K562 (cell line): ENCODE results near the gene HAP1. TPM values are rescaled to one million over a fixed set of nuclear protein-coding genes. Genes with fewer than 3 reads are reported as not detected.
A peak's percentile ranks its signal among the peaks of the same experiment; 100 is the strongest.

Experiments
- ATAC-seq: fragments of 200-7000 bp; cut with Tn5 transposase; 3 replicates; pipeline ENCODE4 v1.9.1; 2020; ENCODE audit warnings: moderate library complexity
- BruUV-seq: library from RNA; stranded (reverse); fragments of 400-500 nt; replicated peaks from 2 replicates; lab custom pipeline; 2021; lab: Mats Ljungman, UMichigan
- CTCF ChIA-PET: fragments of 300-600 bp; formaldehyde crosslinking; extraction: SDS; loops from one replicate; lab custom pipeline; 2021; ENCODE audit warnings: low intra/inter-chr PET ratio; lab: Yijun Ruan, JAX
- POLR2A ChIA-PET: fragments of 300-600, 350-650 bp; sonication (Branson Sonifier 250); formaldehyde crosslinking; extraction: SDS; loops from one replicate; lab custom pipeline; 2021; ENCODE audit warnings: antibody characterized with exemption, inconsistent platforms; lab: Yijun Ruan, JAX
- DNase-seq, 4 experiments: peaks; one replicate each; pipeline versions ENCODE4 v3.0.0 to v3.0.0-alpha.2; 2011 to 2018; ENCODE audit warnings: low spot score in 3 of 4, mixed read lengths in 3 of 4; ENCODE audit errors: extremely low read depth in 1 of 4
- FAIRE-seq: peaks from 2 replicates; lab custom pipeline; 2011; peaks lifted over from hg19 to GRCh38; lab: Jason Lieb, UNC
- H2AFZ ChIP-seq: 2 replicates; pipeline ENCODE4 v1.6.0; 2011; ENCODE audit warnings: low read depth, low read length, control low read depth, inconsistent platforms
- H3K27ac ChIP-seq: fragments of 200-600 bp; 3 replicates; pipeline ENCODE4 v1.8.0; 2011; ENCODE audit warnings: low read depth, mild to moderate bottlenecking, control low read depth, inconsistent platforms, low read length, moderate library complexity, mixed read lengths; ENCODE audit errors: extremely low read depth
- H3K27me3 ChIP-seq, 2 experiments: fragments of 300-600 bp in 1 of 2; 2 replicates in 1 of 2; 3 replicates in 1 of 2; pipeline versions ENCODE4 v1.6.0 to v1.8.0; 2011; ENCODE audit warnings: inconsistent platforms in 2 of 2, low read length in 2 of 2, mild to moderate bottlenecking in 1 of 2, mixed read lengths in 1 of 2, moderate library complexity in 1 of 2; ENCODE audit not compliant: control insufficient read depth in 2 of 2, insufficient read depth in 2 of 2
- H3K36me3 ChIP-seq: fragments of 300-600 bp; 3 replicates; pipeline ENCODE4 v1.8.0; 2011; ENCODE audit warnings: mild to moderate bottlenecking, low read length, inconsistent platforms; ENCODE audit not compliant: control insufficient read depth, insufficient read depth
- H3K4me1 ChIP-seq, 2 experiments: fragments of 200-600 bp in 1 of 2; replicated peaks in 1 of 2; 2 replicates in 1 of 2; 3 replicates in 1 of 2; pipeline versions ENCODE4 v1.5.1 to v1.8.0; 2011; ENCODE audit warnings: inconsistent platforms in 2 of 2, low read length in 2 of 2, mild to moderate bottlenecking in 1 of 2, mixed read lengths in 1 of 2, moderate library complexity in 1 of 2; ENCODE audit not compliant: control insufficient read depth in 2 of 2, insufficient read depth in 2 of 2
- H3K4me2 ChIP-seq: 2 replicates; pipeline ENCODE4 v1.6.1; 2011; ENCODE audit warnings: low read length, control low read depth, inconsistent platforms, mixed read lengths; ENCODE audit not compliant: insufficient read depth
- H3K4me3 ChIP-seq: fragments of 200-600 bp; sonication (generic), shearing (Covaris generic); 2 replicates; pipeline ENCODE4 v1.5.1; 2016; ENCODE audit warnings: control low read depth, inconsistent platforms
- H3K79me2 ChIP-seq: fragments of 200-600 bp; 3 replicates; pipeline ENCODE4 v1.8.0; 2011; ENCODE audit warnings: low read length, inconsistent platforms; ENCODE audit not compliant: control insufficient read depth, insufficient read depth
- H3K9ac ChIP-seq, 2 experiments: 2 replicates each; pipeline versions ENCODE4 v1.6.0 to v1.6.1; 2011; ENCODE audit warnings: low read depth in 2 of 2, low read length in 2 of 2, control low read depth in 1 of 2, inconsistent platforms in 1 of 2, mild to moderate bottlenecking in 1 of 2, mixed read lengths in 1 of 2; ENCODE audit not compliant: insufficient read depth in 1 of 2
- H3K9me1 ChIP-seq: one replicate; pipeline ENCODE4 v1.6.0; 2011; ENCODE audit warnings: inconsistent platforms, mild to moderate bottlenecking, low read length, moderate library complexity; ENCODE audit not compliant: control insufficient read depth, insufficient read depth
- H3K9me3 ChIP-seq: replicated peaks from 2 replicates; pipeline ENCODE4 v1.5.1; 2011; ENCODE audit warnings: low read depth, low read length, inconsistent platforms; ENCODE audit not compliant: control insufficient read depth, insufficient read depth
- H4K20me1 ChIP-seq: replicated peaks from 2 replicates; pipeline ENCODE4 v1.6.1; 2011; ENCODE audit warnings: low read length, inconsistent platforms, mixed read lengths; ENCODE audit not compliant: control insufficient read depth, insufficient read depth
- ADNP ChIP-seq: fragments of 200-800 bp; sonication (Bioruptor generic); IDR thresholded peaks from 2 replicates; pipeline ENCODE4 v1.6.1; 2016; ENCODE audit warnings: missing genetic modification characterization, missing compliant biosample characterization
- C11orf30 ChIP-seq: fragments of 450-650 bp; IDR thresholded peaks from 2 replicates; pipeline ENCODE4 v1.6.1; 2016; ENCODE audit warnings: low read depth, mild to moderate bottlenecking
- CTBP1 ChIP-seq: fragments of 450-650 bp; IDR thresholded peaks from 2 replicates; pipeline ENCODE4 v1.6.1; 2016; ENCODE audit warnings: borderline replicate concordance
- ETV5 ChIP-seq: sonication (generic); formaldehyde crosslinking; IDR thresholded peaks from 2 replicates; pipeline ENCODE4 v1.4.0; 2020; ENCODE audit warnings: low read depth, mild to moderate bottlenecking, missing genetic modification reagents
- HNRNPUL1 ChIP-seq: fragments of 200-400 bp; formaldehyde crosslinking; IDR thresholded peaks from 2 replicates; pipeline ENCODE4 v1.6.1; 2017; ENCODE audit warnings: low read length
- ILK ChIP-seq: fragments of 450-650 bp; IDR thresholded peaks from 2 replicates; pipeline ENCODE4 v1.6.1; 2016; ENCODE audit warnings: missing genetic modification characterization, low read depth, mild to moderate bottlenecking, missing compliant biosample characterization, moderate library complexity, borderline replicate concordance
- KDM1A ChIP-seq, 2 experiments: fragments of 450-650 bp; IDR thresholded peaks; 2 replicates each; pipeline ENCODE4 v1.6.1; 2016; ENCODE audit warnings: mild to moderate bottlenecking in 2 of 2
- MAFG ChIP-seq: fragments of 450-650 bp; conservative IDR thresholded peaks from 2 replicates; pipeline ENCODE4 v1.6.1; 2016; ENCODE audit warnings: missing genetic modification characterization, missing compliant biosample characterization
- MAFK ChIP-seq: IDR thresholded peaks from 2 replicates; pipeline ENCODE4 v1.6.1; 2011; ENCODE audit warnings: low read length, improper control_type of control experiment
- MAZ ChIP-seq, 2 experiments: fragments of 450-650 bp in 1 of 2; sonication (generic) in 1 of 2; formaldehyde crosslinking; IDR thresholded peaks in 1 of 2; conservative IDR thresholded peaks in 1 of 2; 2 replicates each; pipeline versions ENCODE4 v1.4.0 to v1.5.0; 2020; ENCODE audit warnings: mild to moderate bottlenecking in 1 of 2, missing genetic modification reagents in 1 of 2
- NFE2L1 ChIP-seq: fragments of 450-650 bp; IDR thresholded peaks from 2 replicates; pipeline ENCODE4 v1.6.1; 2016; ENCODE audit warnings: missing genetic modification characterization, low read depth, mild to moderate bottlenecking, missing compliant biosample characterization, moderate library complexity, borderline replicate concordance
- PHB2 ChIP-seq: fragments of 450-650 bp; IDR thresholded peaks from 2 replicates; pipeline ENCODE4 v1.6.1; 2017; ENCODE audit warnings: low read depth
- PHF21A ChIP-seq: fragments of 450-650 bp; IDR thresholded peaks from 2 replicates; pipeline ENCODE4 v1.6.1; 2017; ENCODE audit warnings: low read depth, borderline replicate concordance
- RCOR1 ChIP-seq, 2 experiments: IDR thresholded peaks; 2 replicates each; pipeline ENCODE4 v1.6.1; 2012; ENCODE audit warnings: low read depth in 2 of 2, low read length in 2 of 2, borderline replicate concordance in 1 of 2, improper control_type of control experiment in 1 of 2
- SIRT6 ChIP-seq: IDR thresholded peaks from one replicate; pipeline ENCODE4 v1.6.1; 2012; ENCODE audit warnings: low read depth, mild to moderate bottlenecking, control low read depth, inconsistent platforms, low read length, moderate library complexity
- UBTF ChIP-seq, 2 experiments: IDR thresholded peaks; 2 replicates each; pipeline ENCODE4 v1.6.1; 2012; ENCODE audit warnings: improper control_type of control experiment in 2 of 2, low read depth in 2 of 2, low read length in 2 of 2, borderline replicate concordance in 1 of 2
- ZFX ChIP-seq: sonication (generic); formaldehyde crosslinking; IDR thresholded peaks from 2 replicates; pipeline ENCODE4 v1.8.0; 2022; ENCODE audit warnings: mild to moderate bottlenecking, missing genetic modification reagents, moderate library complexity
- ZKSCAN1 ChIP-seq: fragments of 150-350 bp; IDR thresholded peaks from 2 replicates; pipeline ENCODE4 v1.6.1; 2016; ENCODE audit warnings: low read depth, low read length
- ZNF778 ChIP-seq: fragments of 450-650 bp; formaldehyde crosslinking; IDR thresholded peaks from 2 replicates; pipeline ENCODE4 v1.4.0; 2020; ENCODE audit warnings: mild to moderate bottlenecking, moderate library complexity
- WGBS: fragments of 100-300 bp; shearing (Covaris generic); methylation state at CpG from one replicate; pipeline ENCODE4 v1.1.6; 2016; ENCODE audit warnings: low coverage, mixed read lengths; ENCODE audit not compliant: insufficient coverage; ENCODE audit errors: missing lambda C conversion rate; 5-methylcytosine and 5-hydroxymethylcytosine counted together
- in situ Hi-C: fragments of 300-500 bp; cut with MboI; formaldehyde crosslinking; loops from 4 replicates; pipeline ENCODE4 v1.15.0; 2018; ENCODE audit warnings: inconsistent platforms, mixed read lengths
- intact Hi-C: fragments of 100-400 bp; cut with micrococcal nuclease; formaldehyde crosslinking; loops from 2 replicates; pipeline ENCODE4 v1.14.2; 2022
- polyA plus RNA-seq, 8 experiments: library from polyadenylated mRNA; depleted of rRNA in 4 of 8; stranded (reverse) in 5 of 8; unstranded in 3 of 8; fragments of >200 nt; fragmentation: Nextera tagmentation in 2 of 8; fragmentation: Illumina TruSeq in 1 of 8; extraction: Ambion mirVana in 2 of 8; extraction: Trizol in 1 of 8; gene quantifications; 2 replicates each; pipeline versions ENCODE4 v1.2.1 to v1.2.3, GENCODE V29; 2011 to 2014; ENCODE audit warnings: inconsistent platforms in 1 of 8, missing spikeins in 1 of 8
- total RNA-seq, 7 experiments: library from RNA; depleted of rRNA in 6 of 7; stranded (reverse); fragments of >200 nt in 6 of 7; fragmentation: Illumina TruSeq in 2 of 7; extraction: Trizol in 2 of 7; gene quantifications; 2 replicates each; pipeline versions ENCODE4 v1.2.1 to v1.2.3, GENCODE V29; 2011 to 2021; ENCODE audit warnings: low replicate concordance in 1 of 7
- TF ChIP-seq, protein P1 (sequence below): fragments of 250-450 bp; sonication (Bioruptor Pico); IDR thresholded peaks from 2 replicates; pipeline ENCODE4 v1.4.0; 2020; ENCODE audit warnings: borderline replicate concordance

Gene HAP1
- total and polyA plus RNA-seq, 9 of the 15 experiments (the other 6 are each of a cell fraction or from before 2014, with no cell fraction given): under 0.01 to 0.09 (median 0.04) TPM; not detected in 6

GRCh38 chr17:41710472-41711090, 23.9 kb downstream of the HAP1 start:
- Histone ChIP-seq H3K79me2 (no peaks in the 10 kb centered on the region), H4K20me1 (no peaks in the 10 kb centered on the region), H3K9ac (no peak overlapping the region), H3K4me1 (no peaks in the 10 kb centered on the region; a peak in 3 of 5 replicates), H3K36me3 (no peaks in the 10 kb centered on the region), H3K27ac (no peak overlapping the region), H3K27me3 (peaks cover 8 to 14% of the 10 kb centered on the region in 2 experiments), H3K9me1 (no peaks in the 10 kb centered on the region), H2AFZ (no peak overlapping the region), H3K4me3 (no peak overlapping the region), H3K4me2 (no peak overlapping the region), H3K9me3 (no peaks in the 10 kb centered on the region)
- BruUV-seq: no TSS peak
- POLR2A ChIA-PET: interaction anchor here (1.0 to 12.4 kb wide), 3 partner anchors 13 to 20 kb away, joined by 3 to 174 read pairs (median 4); partner anchors contain the start of gene EIF1
- FAIRE-seq: peak; percentile 56
- CTCF ChIA-PET: no interaction called here
- in situ Hi-C loops (no loop called here), intact Hi-C loops (no loop called here)
- DNase-seq: peak in 1 of 4 experiments; percentile 36
- ATAC-seq: no peak
- 6% methylated on average over 8 of the region's 8 CpGs for WGBS
- peak; percentile 51 for TF ChIP-seq MAFK
- TF ChIP-seq, protein P1, sequence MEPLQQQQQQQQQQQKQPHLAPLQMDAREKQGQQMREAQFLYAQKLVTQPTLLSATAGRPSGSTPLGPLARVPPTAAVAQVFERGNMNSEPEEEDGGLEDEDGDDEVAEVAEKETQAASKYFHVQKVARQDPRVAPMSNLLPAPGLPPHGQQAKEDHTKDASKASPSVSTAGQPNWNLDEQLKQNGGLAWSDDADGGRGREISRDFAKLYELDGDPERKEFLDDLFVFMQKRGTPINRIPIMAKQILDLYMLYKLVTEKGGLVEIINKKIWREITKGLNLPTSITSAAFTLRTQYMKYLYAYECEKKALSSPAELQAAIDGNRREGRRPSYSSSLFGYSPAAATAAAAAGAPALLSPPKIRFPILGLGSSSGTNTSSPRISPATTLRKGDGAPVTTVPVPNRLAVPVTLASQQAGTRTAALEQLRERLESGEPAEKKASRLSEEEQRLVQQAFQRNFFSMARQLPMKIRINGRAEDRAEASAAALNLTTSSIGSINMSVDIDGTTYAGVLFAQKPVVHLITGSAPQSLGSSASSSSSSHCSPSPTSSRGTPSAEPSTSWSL: no peak
- TF ChIP-seq NFE2L1 (tag): peak; percentile 56
- peak in 1 of 2 experiments; percentile 25; a peak in 1 of 4 replicates for TF ChIP-seq RCOR1 (IDR thresholded peaks at IDR 0.05; ENCODE audit: borderline replicate concordance in 1 of 2, low read depth in 2 of 2, low read length in 2 of 2)
- TF ChIP-seq UBTF (IDR thresholded peaks at IDR 0.05; ENCODE audit: borderline replicate concordance in 1 of 2, low read depth in 2 of 2, low read length in 2 of 2): no peak
- peak; percentile 87 for TF ChIP-seq MAFG (tag)
- TF ChIP-seq ZKSCAN1: no peak
- TF ChIP-seq HNRNPUL1: no peak
- TF ChIP-seq ETV5 (CRISPR knock-in tag): no peak
- TF ChIP-seq ZNF778 (CRISPR knock-in tag): no peak
- TF ChIP-seq ZFX (CRISPR knock-in tag): no peak
- TF ChIP-seq MAZ (CRISPR knock-in tag; conservative IDR thresholded peaks at IDR 0.05 in 1 of 2, IDR thresholded peaks at IDR 0.05 in 1 of 2): no peak
- no peak for TF ChIP-seq ADNP
- no peak for TF ChIP-seq ILK
- no peak for TF ChIP-seq PHB2
- peak; percentile 48 for TF ChIP-seq KDM1A (IDR thresholded peaks at IDR 0.05)
- TF ChIP-seq SIRT6: no peak
- TF ChIP-seq CTBP1: peak; percentile 61; the same call in 1 of the 2 replicates
- TF ChIP-seq PHF21A: no peak
- peak; percentile 78 for TF ChIP-seq C11orf30
